ENCODE data around the gene DLK2.
"Not testable (repeated sequence)": the region's sequence is repeated elsewhere in the genome, so short reads cannot be mapped to it uniquely, and the experiment has no call there.

Gene DLK2

DNA sequence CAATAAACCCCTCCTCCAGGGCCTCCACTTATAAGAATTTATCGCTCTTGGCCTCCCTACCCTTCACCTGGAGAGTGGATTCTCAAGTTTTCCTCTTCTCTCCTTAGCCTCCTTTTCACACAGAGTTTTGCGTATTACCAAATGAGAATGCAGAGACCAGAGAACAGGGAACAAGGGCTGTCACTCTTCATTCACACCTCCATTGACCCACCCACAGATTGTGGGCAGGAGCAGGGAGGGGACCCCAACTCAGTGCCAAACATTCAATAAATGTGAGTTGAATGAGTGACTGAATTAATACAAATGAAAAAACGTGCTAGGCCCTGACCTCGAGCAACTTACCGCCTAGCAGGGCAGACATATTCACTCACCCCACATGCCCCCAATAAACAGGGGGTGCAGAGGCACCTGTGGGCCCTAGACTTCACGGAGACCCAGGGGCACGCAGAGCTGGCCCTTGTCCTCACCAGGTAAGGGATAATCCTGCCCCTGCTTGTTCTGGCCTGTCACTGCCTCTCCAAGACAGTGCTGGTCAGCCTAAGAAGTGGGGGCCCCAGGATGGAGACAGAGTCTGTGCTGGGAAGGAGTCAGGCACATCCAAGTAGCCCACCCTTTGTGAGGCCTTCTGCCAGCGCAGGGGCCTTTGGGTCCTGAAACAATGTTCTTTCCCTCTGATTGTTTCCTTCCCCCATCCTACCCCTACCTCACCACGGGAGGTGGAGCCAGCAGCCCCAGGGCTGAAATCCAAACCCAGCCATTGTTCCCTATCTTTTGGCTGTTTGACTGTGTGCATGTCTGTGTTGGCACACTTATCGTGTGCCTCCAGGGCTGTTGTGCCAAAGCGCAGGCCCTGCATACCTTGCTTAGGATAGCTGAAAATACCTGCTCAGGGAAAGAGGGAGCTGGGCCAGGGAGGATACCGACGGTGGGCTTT, 13.7 kb upstream of the DLK2 start:
- H4K20me1 ChIP-seq (ENCODE audit: insufficient read depth, low read length): no peaks in the 10 kb centered on the region
- H3K79me2 ChIP-seq (ENCODE audit: low read length): no peaks in the 10 kb centered on the region
- no peak overlapping the region for H3K27ac ChIP-seq (ENCODE audit: low read length)
- H3K27me3 ChIP-seq (replicated peaks; ENCODE audit: insufficient read depth, low read length): no peaks in the 10 kb centered on the region
- TF ChIP-seq EZH2phosphoT487 (IDR thresholded peaks at IDR 0.05; ENCODE audit: low read length) (no peak), EZH2 (optimal IDR thresholded peaks at IDR 0.05; ENCODE audit: low read depth, low read length) (no peak)
- TF ChIP-seq, protein P1, sequence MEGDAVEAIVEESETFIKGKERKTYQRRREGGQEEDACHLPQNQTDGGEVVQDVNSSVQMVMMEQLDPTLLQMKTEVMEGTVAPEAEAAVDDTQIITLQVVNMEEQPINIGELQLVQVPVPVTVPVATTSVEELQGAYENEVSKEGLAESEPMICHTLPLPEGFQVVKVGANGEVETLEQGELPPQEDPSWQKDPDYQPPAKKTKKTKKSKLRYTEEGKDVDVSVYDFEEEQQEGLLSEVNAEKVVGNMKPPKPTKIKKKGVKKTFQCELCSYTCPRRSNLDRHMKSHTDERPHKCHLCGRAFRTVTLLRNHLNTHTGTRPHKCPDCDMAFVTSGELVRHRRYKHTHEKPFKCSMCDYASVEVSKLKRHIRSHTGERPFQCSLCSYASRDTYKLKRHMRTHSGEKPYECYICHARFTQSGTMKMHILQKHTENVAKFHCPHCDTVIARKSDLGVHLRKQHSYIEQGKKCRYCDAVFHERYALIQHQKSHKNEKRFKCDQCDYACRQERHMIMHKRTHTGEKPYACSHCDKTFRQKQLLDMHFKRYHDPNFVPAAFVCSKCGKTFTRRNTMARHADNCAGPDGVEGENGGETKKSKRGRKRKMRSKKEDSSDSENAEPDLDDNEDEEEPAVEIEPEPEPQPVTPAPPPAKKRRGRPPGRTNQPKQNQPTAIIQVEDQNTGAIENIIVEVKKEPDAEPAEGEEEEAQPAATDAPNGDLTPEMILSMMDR (IDR thresholded peaks at IDR 0.05; ENCODE audit: low read length): no peak
- no peaks in the 10 kb centered on the region for H3F3A ChIP-seq (ENCODE audit: insufficient read depth, low read length)
- no peak overlapping the region for H2AFZ ChIP-seq (ENCODE audit: low read length)
- no peaks in the 10 kb centered on the region for H3K36me3 ChIP-seq (replicated peaks; ENCODE audit: insufficient read depth, low read length)
- H3K4me2 ChIP-seq (ENCODE audit: low read depth, low read length): no peak overlapping the region
- H3K4me3 ChIP-seq (ENCODE audit: low read length): no peak overlapping the region
- H3K9ac ChIP-seq (ENCODE audit: low read length): no peak overlapping the region
- H3K4me1 ChIP-seq (ENCODE audit: low read length): no peaks in the 10 kb centered on the region
- no peaks in the 10 kb centered on the region for H3K9me3 ChIP-seq (replicated peaks; ENCODE audit: insufficient read depth, low read length)
- DNase-seq: no peak
- no peaks in the 10 kb centered on the region for H3K9me2 ChIP-seq (replicated peaks; ENCODE audit: insufficient read depth, low read length)

DNA sequence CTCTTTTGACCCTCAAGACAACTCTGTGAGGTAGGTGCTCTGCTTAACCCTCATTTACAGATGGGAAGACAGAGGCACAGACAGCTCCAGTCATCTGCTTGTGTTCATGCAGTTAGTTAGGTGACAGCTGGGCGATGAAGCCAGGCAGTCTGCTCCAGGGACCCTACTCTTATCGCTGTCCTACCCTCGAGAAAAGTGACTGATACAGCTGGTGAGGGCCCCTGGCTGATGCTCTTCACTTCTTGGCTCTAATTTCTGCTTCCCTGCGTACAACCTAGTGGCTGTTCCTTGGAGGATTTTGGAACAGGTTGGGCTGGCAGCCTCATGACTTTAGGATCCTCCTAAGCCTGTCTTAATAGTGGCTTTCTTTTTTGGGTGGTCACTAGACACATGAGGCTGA, 12.9 kb upstream of the DLK2 start:
- Histone ChIP-seq H3K4me2 (ENCODE audit: low read depth, low read length) (no peak overlapping the region), H3K27ac (ENCODE audit: low read length) (no peak overlapping the region), H3K9me3 (replicated peaks; ENCODE audit: insufficient read depth, low read length) (no peaks in the 10 kb centered on the region), H3K79me2 (ENCODE audit: low read length) (no peaks in the 10 kb centered on the region), H4K20me1 (ENCODE audit: insufficient read depth, low read length) (no peaks in the 10 kb centered on the region), H3K4me1 (ENCODE audit: low read length) (no peaks in the 10 kb centered on the region), H3K9me2 (replicated peaks; ENCODE audit: insufficient read depth, low read length) (no peaks in the 10 kb centered on the region), H3K27me3 (replicated peaks; ENCODE audit: insufficient read depth, low read length) (no peaks in the 10 kb centered on the region), H3F3A (ENCODE audit: insufficient read depth, low read length) (no peaks in the 10 kb centered on the region), H2AFZ (ENCODE audit: low read length) (no peak overlapping the region), H3K36me3 (replicated peaks; ENCODE audit: insufficient read depth, low read length) (no peaks in the 10 kb centered on the region), H3K4me3 (ENCODE audit: low read length) (no peak overlapping the region), H3K9ac (ENCODE audit: low read length) (no peak overlapping the region)
- TF ChIP-seq, protein P1 (IDR thresholded peaks at IDR 0.05; ENCODE audit: low read length): no peak
- no peak for TF ChIP-seq EZH2phosphoT487 (IDR thresholded peaks at IDR 0.05; ENCODE audit: low read length)
- DNase-seq: no peak

DNA sequence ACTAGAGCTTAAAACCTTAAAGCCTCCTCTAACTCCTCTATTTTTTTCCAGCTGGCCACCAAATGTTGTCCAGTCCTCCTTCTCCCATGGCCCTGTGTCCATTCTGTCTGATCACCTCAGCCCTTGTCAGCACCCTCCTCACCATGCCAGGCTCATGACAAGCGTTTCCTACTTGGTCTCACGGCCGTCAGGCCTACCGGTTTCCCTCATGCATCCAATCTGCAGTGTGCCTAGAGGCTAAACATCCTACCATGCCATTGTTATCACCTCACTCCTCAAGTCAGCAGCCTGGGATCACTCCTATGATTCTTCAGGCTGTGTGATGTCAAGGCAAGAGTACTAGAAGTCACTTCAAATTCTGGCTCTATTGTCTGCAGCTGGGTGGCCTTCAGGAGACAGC, 12.4 kb upstream of the DLK2 start:
- Histone ChIP-seq H3K4me2 (ENCODE audit: low read depth, low read length) (no peak overlapping the region), H3K4me3 (ENCODE audit: low read length) (no peak overlapping the region), H3K27me3 (replicated peaks; ENCODE audit: insufficient read depth, low read length) (peaks cover 1% of the 10 kb centered on the region; the same call in 1 of the 2 replicates), H2AFZ (ENCODE audit: low read length) (no peak overlapping the region), H3K9me3 (replicated peaks; ENCODE audit: insufficient read depth, low read length) (no peaks in the 10 kb centered on the region), H3K9ac (ENCODE audit: low read length) (no peak overlapping the region), H3K79me2 (ENCODE audit: low read length) (no peaks in the 10 kb centered on the region), H3K36me3 (replicated peaks; ENCODE audit: insufficient read depth, low read length) (no peaks in the 10 kb centered on the region), H4K20me1 (ENCODE audit: insufficient read depth, low read length) (no peaks in the 10 kb centered on the region), H3F3A (ENCODE audit: insufficient read depth, low read length) (no peaks in the 10 kb centered on the region), H3K9me2 (replicated peaks; ENCODE audit: insufficient read depth, low read length) (no peaks in the 10 kb centered on the region), H3K27ac (ENCODE audit: low read length) (no peak overlapping the region), H3K4me1 (ENCODE audit: low read length) (no peaks in the 10 kb centered on the region)
- TF ChIP-seq, protein P1 (IDR thresholded peaks at IDR 0.05; ENCODE audit: low read length): no peak
- TF ChIP-seq EZH2phosphoT487 (IDR thresholded peaks at IDR 0.05; ENCODE audit: low read length) (no peak), EZH2 (optimal IDR thresholded peaks at IDR 0.05; ENCODE audit: low read depth, low read length) (no peak)
- no peak for DNase-seq

DNA sequence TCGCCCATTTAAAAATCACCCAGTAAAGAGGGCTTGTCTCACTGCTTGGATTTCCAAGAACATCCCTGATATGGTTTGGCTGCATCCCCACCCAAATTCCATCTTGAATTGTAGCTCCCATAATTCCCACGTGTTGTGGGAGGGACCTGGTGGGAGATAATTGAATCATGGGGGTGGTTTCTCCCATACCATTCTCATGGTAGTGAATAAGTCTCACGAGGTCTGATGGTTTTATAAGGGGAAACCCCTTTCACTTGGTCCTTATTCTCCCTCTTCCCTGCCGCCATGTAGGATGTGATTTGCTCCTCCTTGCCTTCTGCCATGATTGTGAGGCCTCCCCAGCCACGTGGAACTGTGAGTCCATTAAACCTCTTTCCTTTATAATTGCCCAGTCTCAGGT, 11.9 kb upstream of the DLK2 start:
- not testable (repeated sequence) for H3K36me3 ChIP-seq (replicated peaks; ENCODE audit: insufficient read depth, low read length); H3K9me2 ChIP-seq (replicated peaks; ENCODE audit: insufficient read depth, low read length); H3K9me3 ChIP-seq (replicated peaks; ENCODE audit: insufficient read depth, low read length); H2AFZ ChIP-seq (ENCODE audit: low read length); H3K4me3 ChIP-seq (ENCODE audit: low read length); DNase-seq; H3K4me1 ChIP-seq (ENCODE audit: low read length); H4K20me1 ChIP-seq (ENCODE audit: insufficient read depth, low read length); H3F3A ChIP-seq (ENCODE audit: insufficient read depth, low read length); H3K4me2 ChIP-seq (ENCODE audit: low read depth, low read length); H3K27ac ChIP-seq (ENCODE audit: low read length); H3K9ac ChIP-seq (ENCODE audit: low read length); H3K27me3 ChIP-seq (replicated peaks; ENCODE audit: insufficient read depth, low read length); H3K79me2 ChIP-seq (ENCODE audit: low read length)
